HL-60 (cell line): ENCODE measurements around the gene PTPRM.

Source experiments
- CTCF ChIP-seq: IDR thresholded peaks from one replicate; pipeline ENCODE4 v1.5.1; 2011; ENCODE audit warnings: low read length, control low read depth, inconsistent platforms; ENCODE audit not compliant: insufficient read depth
- GABPA ChIP-seq: IDR thresholded peaks from 2 replicates; pipeline ENCODE4 v1.6.1; 2012; ENCODE audit warnings: low read depth
- REST ChIP-seq: IDR thresholded peaks from 2 replicates; pipeline ENCODE4 v1.6.1; 2012; ENCODE audit warnings: low read depth; ENCODE audit not compliant: insufficient replicate concordance

GRCh38 chr18:7879717-7880116 lies 312.6 kb downstream of the PTPRM start:
- no peak for TF ChIP-seq GABPA
- TF ChIP-seq CTCF: no peak
- TF ChIP-seq REST: no peak
